Smooth muscle cell of the brain vasculature (primary cell): ENCODE data around the gene ZBTB47.
A peak's percentile ranks its signal among the peaks of the same experiment; 100 is the strongest.

Source experiments
- DNase-seq: peaks from one replicate; pipeline ENCODE4 v3.0.0-alpha.2; 2012; ENCODE audit warnings: low read depth, low spot score

ZBTB47 gene

DNA sequence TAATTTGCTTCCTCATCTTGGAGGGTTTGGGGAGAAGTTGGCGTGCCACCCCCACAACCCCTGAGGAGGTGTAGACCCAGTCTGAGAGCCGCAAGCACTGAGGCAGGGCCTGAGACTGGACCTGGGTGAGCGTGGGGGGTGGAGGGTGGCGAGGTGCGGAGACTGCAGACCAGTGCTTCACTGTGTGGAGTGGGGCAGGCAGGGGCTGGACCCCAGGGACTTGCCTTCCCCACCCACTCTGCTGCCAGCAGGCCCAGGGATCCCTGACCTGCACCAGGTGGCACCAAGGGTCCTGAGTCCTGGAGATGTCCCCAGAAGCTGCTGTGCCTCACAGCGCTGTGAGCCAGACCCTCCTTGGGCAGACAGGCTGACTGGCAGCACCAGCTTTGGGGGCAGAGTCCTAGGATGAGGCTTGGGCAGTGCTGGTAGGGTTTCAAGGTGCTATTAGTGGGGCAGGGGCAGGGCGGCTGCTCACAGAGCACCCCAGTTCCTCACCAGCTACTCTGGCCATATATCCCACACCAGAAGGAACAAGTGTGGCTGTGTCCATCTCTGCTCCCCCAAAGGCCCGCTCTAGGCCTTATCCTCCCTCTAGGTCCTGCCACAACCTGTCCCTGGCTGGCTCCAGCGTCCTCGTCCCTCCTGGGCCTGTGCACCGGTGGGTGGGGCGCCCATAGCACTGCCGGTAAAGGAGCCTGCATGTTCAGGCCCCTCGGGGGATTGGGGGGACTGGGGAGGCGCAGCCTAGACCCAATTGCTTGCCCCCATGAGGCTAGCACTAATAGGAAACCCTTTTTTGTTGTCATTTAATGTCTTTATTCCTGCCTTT is 11.8 kb downstream of the ZBTB47 start:
- DNase-seq: no peak

DNA sequence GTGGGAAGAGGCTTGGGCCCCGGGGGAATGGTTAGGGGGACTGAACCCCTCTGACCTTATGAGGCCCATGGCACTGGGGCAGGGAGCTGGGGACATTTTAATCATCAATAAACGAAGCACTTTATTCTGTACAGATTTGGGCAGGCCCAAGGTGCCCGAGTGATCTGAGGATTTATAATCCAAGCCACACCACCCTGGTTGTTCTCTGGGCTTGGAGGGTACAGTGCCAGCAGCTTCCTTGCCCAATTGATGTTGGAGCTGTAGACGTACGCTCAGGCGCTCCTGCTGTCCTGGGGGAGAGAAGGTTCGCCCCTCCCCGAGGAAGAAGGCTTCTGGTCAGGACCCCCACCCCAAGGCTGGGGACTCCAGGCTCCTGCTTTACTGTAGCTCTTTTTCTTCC is 12.5 kb downstream of the ZBTB47 start:
- no peak for DNase-seq

DNA sequence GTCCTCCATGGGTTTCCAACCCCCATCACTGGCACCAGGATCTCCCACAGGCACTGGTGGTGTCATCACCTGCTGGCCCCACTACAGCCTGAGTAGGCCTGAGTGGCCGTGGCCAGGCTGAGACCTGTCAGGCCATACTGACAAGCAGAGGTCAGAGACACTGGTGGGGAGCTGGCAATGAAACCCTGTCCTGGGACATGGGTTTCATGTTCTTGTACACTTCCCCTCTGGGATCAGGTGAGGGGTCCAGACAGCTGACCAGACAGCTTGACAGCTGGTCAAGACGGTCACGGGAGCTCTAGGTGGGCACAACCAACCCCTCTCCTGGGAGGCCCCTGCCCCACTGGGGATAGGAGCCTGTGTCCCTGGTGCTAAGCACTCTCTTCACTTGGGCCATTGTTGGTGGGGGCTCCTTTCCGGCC is 13.1 kb downstream of the ZBTB47 start:
- DNase-seq: no peak

DNA sequence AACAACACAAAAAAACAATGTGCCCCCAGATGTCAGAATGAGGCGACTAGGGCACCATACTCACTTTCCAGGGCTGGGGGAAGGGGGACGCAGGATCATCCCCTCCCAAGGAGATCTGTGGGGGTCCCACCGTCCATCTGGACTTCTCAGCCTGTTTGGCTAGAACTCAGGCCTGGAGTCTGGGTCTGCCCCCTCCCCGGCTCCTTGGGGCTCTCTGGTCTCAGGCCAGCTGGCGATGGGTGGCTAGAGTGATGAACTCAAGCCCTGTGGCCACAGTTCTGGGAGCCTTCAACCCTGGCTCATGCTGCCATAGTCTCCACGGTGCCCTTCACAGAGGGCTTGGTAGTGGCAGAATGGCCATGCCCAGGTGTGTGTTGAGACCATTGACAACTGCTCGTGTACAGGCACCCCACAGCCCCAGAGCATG is 13.6 kb downstream of the ZBTB47 start:
- no peak for DNase-seq

DNA sequence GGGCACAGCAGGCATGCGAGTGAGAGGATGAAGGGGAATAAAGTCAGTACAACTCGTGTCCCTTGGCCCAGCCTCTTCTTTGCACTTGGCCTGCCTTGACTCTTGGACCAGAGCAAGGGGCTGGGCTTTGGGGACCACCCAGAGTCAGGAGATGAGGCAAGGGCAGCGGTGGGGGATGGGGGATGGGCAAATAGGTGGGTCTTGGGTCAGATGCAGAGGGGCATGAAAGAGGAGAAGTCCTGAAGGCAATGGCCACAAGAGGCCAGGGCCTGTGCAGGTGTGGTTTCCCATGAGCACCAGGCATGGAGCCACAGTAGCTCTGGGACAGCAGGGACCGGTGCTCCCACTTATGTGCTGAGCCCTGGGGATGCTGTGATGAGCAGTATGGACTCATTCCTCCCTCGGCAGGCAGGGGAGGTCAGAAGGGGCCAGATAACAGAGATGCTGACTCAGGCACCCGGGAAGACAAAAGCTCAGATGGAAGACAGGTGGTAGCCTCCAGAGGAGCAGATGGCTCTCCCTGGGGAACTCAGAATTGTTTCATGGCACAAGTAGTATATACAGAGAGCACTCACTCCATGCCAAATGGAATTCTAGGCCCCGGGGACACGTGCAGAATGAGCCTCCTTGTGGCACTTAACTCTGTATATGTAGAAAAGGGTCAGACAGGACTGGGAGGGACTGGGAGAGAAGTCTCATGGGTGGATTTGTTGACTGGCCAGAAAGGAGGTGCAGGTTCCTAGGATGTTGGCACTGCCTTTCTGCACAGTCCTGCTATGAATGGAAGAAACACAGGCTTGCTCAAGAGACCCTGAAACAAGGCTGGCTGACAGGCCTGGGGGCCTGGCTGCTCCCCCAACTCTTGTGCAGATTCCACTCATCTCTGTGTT is 14.3 kb downstream of the ZBTB47 start:
- DNase-seq: no peak

DNA sequence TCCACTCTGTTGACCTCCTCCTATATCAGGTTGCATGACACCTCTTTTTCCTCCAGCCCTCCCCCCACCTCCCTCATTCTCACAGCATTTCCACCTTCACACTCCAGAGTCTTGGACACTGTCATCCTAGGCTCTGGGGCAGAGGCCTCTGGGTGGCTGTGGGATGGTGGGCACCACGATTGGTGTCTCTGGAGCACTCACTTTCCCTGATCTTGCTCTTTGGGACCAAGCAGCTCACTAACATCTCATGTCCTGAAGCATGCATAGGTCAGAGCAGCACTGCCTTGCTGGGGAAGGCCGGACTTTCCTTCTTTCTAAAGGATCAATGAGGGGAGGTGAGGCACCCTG is 14.9 kb downstream of the ZBTB47 start:
- no peak for DNase-seq

DNA sequence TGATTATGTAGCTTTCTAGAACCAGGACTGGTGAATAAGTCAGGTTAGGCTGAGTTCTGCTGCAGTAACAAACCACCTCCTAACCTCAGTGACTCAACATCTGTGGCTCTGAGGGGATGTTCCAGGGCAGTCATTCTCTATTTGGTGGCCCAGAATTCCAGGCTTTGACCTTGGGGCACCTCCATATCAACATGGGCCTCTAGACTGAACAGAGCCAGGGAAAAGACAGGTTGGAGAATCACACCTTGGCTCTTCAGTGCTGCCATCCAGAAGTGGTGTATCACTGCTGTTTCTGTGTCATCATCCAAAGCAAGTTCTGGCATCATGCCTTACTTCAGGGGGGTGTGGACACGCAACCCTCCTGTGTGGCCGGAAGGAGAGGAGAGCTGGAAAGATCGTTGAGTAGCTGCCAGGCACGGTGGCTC is 15.3 kb downstream of the ZBTB47 start:
- DNase-seq: no peak

DNA sequence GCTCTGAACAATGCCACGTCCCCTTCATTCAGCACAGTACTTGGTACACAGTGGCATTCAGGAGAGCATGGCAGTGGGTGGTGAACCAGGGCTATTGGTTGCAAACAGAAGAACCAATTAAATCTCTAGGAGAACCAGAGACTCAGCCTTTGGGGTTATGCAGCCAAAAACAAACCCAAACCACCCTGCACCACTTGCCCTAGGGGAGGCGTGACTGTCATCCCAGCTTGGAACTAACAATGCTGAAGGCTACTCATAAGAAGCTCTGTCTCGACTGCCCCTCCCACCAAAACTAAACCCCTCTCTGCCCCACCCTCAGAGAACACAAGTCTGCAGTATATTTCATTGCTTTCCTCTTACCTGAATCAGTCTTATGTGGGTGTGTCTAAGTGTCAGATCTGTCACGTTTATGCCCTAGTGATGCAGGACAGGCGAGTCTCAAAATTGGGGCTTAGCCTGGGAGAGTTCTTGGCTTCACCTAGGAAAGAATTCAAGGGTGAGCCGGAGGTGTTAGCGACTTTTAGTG is 16.6 kb downstream of the ZBTB47 start:
- DNase-seq: no peak

DNA sequence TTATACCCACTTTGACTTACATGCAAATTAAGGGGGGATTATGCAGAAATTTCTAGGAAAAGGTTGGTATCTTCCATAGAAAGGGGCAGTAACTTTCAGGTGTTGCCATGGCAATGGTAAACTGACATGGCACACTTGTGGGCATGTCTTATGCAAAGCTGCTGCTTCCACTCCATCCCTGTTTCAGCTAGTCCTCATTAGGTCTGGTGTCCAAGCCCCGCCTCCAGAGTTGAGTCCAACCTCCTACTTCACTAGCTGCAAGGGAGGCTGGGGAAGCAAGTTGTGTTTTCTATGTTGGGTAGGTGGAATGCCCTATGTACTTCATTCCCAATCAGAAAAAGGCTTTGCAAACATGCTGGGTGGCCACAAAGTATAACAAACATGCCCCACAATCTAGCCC is 17.2 kb downstream of the ZBTB47 start:
- DNase-seq: no peak

DNA sequence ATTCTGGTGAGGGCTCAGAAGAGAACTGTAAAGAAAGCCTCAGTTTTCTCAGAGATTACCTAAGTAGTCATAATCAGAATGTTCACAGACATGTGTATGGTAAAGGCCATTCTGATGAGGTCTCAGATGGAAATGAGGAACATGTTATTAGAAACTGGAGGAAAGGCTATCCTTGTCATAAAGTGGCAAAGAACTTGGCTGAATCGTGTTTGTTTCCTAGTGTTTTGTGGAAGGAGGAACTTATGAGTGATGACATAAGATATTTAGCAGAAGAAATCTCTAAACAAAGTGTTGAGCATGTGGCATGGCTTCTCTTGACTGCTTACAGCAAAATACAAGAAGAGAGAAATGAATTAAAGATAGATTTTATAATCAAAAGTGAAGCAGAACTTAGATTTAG is 19.0 kb downstream of the ZBTB47 start:
- DNase-seq: no peak

DNA sequence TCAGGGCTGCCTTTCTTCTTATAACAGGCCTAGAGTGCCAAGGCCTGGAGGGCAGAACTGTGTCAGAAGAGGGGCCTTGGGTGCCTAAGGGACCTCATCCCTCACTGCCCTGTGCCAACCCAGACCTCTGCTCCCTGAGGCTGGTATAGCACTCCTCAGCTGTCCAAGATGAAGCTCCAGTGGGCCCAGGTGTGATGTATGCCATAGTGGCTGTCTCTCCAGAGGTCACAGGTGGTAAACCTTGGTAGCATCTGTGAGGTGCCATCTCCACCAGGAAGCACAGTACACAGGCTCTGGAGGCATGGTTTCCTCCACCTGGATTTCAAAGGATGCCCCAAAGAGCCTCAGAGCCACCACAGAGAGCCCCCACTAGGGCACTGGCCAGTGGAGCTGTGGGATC is 19.6 kb downstream of the ZBTB47 start:
- DNase-seq: no peak

DNA sequence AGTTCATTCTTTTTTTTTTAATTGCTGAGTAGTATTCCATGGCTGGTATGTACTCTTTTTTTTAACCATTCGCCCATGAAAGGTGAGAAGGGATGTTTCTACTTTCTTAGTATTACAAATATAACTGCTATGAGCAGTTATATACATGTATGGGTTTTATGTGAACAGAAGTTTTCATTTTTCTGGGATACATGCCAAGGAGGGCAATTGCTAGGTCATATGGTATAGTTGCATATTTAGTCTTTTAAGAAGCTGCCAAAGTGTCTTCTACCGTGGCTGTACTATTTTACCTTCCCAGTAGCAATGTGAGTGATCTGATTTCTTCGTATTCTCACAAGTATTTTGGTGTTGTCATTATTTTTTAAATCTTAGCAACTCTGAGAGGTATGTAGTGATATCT is 20.6 kb downstream of the ZBTB47 start:
- no peak for DNase-seq

DNA sequence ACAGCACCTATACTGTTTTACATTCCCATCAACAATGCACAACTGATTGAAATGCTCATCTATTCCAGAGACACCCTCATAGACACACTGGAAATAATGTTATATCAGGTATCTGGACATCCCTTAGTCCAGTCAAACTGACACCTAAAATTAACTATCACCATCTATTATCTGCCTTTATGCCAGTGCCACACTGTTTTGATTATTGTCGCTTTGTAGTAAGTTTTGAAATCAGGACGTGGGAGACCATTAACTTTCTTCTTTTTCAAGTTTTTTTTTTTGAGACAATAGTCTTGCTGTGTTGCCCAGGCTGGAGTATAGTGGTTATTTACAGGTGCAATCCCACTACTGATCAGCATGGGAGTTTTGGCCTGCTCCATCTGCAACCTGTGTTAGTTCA is 22.4 kb downstream of the ZBTB47 start:
- no peak for DNase-seq

DNA sequence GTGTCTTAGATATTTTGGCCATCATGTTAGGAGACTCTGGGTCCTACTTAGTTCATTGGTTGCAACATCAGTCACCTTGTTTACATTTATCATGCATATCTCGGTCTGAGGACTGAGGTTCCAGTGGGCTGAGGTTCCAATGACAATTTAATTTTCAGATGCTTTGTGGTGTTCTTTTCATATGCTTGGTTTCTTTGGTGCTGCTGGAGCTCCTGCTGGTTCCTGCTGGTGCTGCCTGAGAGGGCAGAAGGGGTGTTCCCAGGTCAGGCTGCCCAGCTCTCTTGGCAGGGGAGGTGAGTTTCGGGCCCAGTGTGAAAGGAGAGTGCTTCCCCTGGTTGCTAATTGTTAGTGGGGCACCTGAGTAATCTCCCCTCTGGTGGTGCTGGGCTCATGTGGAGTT is 24.9 kb downstream of the ZBTB47 start:
- DNase-seq: no peak

DNA sequence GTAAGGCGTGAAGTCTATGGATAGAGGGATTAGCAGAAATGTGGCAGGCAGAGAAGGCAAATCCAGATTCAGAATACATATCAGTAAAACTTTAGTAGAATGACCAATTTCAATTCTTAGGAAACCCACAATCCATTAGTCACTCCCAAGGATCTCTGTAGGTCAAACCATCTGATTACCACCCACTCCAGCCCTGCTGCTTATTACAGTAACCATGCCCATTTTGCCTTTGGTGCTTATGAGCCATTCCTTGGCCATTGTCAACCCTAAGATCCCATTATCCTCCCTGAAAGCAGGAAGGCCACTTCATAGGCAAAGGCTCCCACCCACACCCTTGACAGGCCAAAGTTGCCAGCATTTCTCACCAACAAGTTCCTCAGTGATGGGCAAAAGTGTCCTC is 26.8 kb downstream of the ZBTB47 start:
- no peak for DNase-seq

DNA sequence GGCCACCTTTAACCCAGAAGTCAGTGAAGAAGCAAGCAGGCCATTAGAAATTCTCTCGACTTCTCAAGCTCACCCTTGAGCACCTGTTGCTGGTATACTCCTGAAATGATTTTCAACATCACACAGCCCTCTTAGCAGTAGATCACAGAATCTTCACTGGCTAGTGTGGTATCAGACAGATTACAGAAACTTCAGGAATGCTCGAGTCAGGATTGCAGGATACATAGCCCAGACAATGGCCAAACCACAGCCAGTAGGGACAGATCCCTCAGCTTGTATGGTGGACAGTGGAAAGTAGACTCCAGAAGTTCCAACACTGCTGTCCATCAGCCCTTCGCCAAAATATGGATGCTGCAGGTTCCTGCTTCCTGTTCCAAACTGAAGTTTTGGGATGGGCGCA is 27.3 kb downstream of the ZBTB47 start:
- no peak for DNase-seq

DNA sequence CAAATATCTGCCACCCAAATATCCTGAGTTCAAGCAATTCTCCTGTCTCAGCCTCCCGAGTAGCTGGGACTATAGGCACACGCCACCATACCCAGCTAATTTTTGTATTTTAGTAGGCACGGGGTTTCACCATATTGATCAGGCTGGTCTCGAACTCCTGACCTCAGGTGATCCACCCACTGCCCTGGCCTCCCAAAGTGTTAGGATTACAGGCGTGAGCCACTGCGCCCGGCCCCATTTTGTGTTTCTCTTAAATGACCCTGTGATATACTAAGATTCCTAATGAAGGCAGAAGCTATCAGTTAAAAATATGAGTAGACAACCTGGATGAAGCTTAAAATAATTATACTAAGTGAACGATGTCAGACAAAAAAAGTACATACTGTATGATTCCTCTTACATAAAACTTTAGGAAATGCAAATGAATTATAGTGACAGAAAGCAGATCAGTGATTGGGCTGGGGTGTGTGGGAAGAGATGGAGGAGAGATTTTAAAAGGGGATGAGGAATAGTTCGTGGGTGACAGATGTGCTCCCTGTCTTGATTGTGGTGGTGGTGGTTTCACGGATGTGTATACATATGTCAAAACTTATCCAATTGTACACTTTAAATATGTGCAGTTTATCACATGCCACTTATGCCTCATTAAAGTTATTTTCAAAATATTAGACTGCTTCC is 28.0 kb downstream of the ZBTB47 start:
- no peak for DNase-seq

DNA sequence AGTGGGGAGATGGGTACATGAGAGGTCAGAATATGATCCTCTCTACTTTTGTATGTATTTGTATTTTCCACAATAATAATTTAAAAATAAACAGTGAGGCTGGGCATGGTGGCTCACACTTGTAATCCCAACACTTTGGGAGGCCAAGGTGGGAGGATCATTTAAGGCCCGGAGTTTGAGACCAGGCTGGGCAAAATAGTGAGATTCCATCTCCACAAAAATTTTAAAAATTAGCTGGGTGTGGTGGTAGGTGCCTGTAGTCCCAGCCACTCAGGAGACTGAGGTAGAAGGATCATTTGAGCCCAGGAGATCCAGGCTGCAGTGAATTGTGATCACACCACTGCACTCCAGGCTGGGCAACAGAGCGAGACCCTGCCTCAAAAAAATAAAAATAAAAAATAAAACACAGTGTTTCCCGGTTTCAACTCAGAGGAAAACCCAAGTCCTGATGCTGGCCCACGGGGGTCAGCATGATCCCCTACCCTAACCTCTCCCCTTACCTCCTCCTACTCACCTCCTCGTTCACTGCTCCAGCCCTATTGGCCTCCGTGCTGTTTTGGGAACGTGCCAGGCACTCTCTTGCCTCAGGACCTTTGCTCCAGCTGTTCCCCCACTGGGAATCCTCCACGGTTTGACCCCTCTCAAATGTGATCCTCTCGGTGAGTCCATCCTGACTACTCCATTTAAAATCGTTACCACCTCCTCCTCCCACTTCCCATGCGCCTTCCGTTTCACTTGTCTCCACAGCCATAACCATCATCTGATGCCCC is 29.0 kb downstream of the ZBTB47 start:
- DNase-seq: no peak

DNA sequence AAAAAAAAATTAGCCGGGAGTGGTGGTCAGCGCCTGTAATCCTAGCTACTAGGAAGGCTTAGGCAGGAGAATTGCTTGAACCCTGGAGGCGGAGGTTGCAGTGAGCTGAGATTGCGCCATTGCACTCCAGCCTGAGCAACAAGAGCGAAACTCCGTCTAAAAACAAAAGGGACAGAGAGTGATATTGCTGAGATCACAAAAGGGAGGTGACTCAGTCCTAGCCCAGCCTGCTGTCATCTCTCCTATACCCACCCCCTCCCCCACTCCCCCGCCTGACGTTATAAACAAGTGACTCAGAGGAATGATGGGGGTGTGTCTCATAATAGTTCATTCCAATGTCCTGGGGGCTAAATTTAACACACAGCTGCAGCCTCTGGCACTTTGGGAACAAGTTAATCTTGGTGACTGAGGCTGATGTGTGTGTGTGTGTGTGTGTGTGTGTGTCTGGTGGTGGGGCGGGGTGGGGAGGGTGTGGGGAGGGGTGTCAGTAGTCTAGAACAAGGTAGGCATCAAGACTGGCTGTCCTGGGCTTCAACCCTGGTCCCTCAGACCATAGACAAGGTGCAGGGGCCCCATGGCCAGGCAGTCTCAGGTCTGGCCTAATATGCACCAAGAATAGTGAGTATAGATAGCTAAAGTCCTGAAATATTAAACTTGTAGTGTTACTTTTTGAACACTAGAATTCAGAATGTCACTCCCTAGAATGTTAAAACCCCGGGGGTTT is 30.5 kb downstream of the ZBTB47 start:
- DNase-seq: peak; percentile 6

DNA sequence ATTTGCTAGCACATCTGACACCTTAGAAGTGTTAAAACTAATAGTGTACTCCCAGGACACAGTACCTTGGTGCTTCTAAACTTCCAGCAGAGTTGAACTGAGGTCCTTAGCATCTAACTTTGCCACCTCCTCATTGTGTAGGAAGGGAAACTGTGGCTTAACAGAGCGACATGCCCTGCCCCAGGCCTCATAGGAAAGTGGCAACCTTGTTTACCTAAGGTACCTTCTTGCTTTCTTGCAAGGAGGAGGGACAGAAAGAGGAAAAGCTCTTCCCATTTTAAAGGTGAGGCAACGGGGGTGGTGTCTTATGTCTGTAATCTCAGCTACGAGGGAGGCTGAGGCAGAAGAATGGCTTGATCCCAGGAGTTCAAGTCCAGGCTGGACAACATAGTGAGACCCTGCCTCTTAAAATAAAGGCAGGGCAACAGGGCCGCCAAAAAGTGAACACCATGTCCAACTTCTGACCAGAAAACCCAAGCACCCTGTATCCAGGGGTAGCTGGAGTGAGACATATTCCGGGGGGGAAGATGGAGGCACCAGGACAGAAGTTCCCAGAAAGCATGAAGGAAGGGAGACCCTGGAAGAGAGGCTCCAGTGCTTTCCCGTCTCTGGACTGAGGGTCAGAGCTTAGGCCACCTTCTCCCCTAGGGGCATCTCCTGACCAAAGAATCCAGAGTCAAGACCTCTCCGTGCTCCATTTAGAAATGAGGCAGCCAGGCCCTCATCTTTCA is 31.3 kb downstream of the ZBTB47 start:
- DNase-seq: no peak
